B cell (primary cell): Measurements from ENCODE around the gene NTN4. TPM values are rescaled to one million over a fixed set of nuclear protein-coding genes. Genes with fewer than 3 reads are reported as not detected.

Experiments used
- ATAC-seq: fragments of 200-7000 bp; cut with Tn5 transposase; one replicate; pipeline ENCODE4 v1.10.0; 2021; ENCODE audit warnings: low read depth, mild to moderate bottlenecking, moderate number of reproducible peaks, moderate library complexity
- CTCF ChIA-PET: fragments of 350-600 bp; sonication (Branson Sonifier 250); formaldehyde crosslinking; loops from one replicate; lab custom pipeline; 2021; ENCODE audit warnings: antibody characterized with exemption, inconsistent platforms; lab: Charles Lee
- POLR2A ChIA-PET: fragments of 350-600 bp; sonication (Branson Sonifier 250); formaldehyde crosslinking; loops from one replicate; lab custom pipeline; 2021; ENCODE audit warnings: antibody characterized with exemption; lab: Charles Lee
- DNase-seq: peaks from one replicate; pipeline ENCODE4 v3.0.0; 2013
- H2AFZ ChIP-seq: 2 replicates; pipeline ENCODE4 v1.6.1; 2012; ENCODE audit warnings: mild to moderate bottlenecking, low read depth, low read length; ENCODE audit not compliant: insufficient read depth, poor library complexity, severe bottlenecking
- H3K27ac ChIP-seq, 2 donors: 1 replicate in 1 of 2; 2 replicates in 1 of 2; pipeline ENCODE4 v1.5.1; 2012 to 2013; ENCODE audit warnings: low read length in 2 of 2, mild to moderate bottlenecking in 2 of 2, moderate library complexity in 1 of 2
- H3K27me3 ChIP-seq, 4 experiments: fragments of 200-600 bp in 1 of 4; sonication (generic) in 1 of 4; replicated peaks in 1 of 4; 1 replicate in 2 of 4; 2 replicates in 2 of 4; pipeline versions ENCODE4 v1.6.1 to v1.7.0; 2013 to 2016; ENCODE audit warnings: low read length in 3 of 4, mild to moderate bottlenecking in 2 of 4, mixed read lengths in 1 of 4, moderate library complexity in 1 of 4; ENCODE audit not compliant: insufficient read depth in 4 of 4, control insufficient read depth in 3 of 4; ENCODE audit errors: control extremely low read depth in 1 of 4
- H3K36me3 ChIP-seq, 2 experiments: replicated peaks in 1 of 2; 1 replicate in 1 of 2; 2 replicates in 1 of 2; pipeline versions ENCODE4 v1.6.1 to v1.7.1; 2013; ENCODE audit warnings: low read length in 1 of 2; ENCODE audit not compliant: insufficient read depth in 2 of 2, control insufficient read depth in 1 of 2; ENCODE audit errors: control extremely low read depth in 1 of 2, extremely low read depth in 1 of 2
- H3K4me1 ChIP-seq, 2 donors: fragments of 200-600 bp in 1 of 2; sonication (generic) in 1 of 2; 1 replicate in 1 of 2; 2 replicates in 1 of 2; pipeline versions ENCODE4 v1.5.1 to v1.6.1; 2013 to 2017; ENCODE audit warnings: low read length in 2 of 2; ENCODE audit not compliant: control insufficient read depth in 2 of 2, insufficient read depth in 2 of 2
- H3K4me2 ChIP-seq: replicated peaks from 2 replicates; pipeline ENCODE3; 2012; ENCODE audit warnings: mild to moderate bottlenecking, low read depth, low read length; ENCODE audit not compliant: poor library complexity, severe bottlenecking
- H3K4me3 ChIP-seq, 5 experiments: fragments of 200-600 bp in 1 of 5; sonication (generic) in 1 of 5; 1 replicate in 3 of 5; 2 replicates in 2 of 5; pipeline versions ENCODE4 v1.5.1 to v1.7.0; 2011 to 2016; ENCODE audit warnings: low read length in 4 of 5, mild to moderate bottlenecking in 4 of 5, low read depth in 2 of 5, control low read depth in 1 of 5, moderate library complexity in 1 of 5; ENCODE audit not compliant: insufficient read depth in 1 of 5; ENCODE audit errors: control extremely low read depth in 1 of 5, extremely low read depth in 1 of 5
- H3K79me2 ChIP-seq: fragments of 200-600 bp; sonication (generic); one replicate; pipeline ENCODE4 v1.6.0; 2016; ENCODE audit warnings: low read length; ENCODE audit not compliant: control insufficient read depth, insufficient read depth
- H3K9ac ChIP-seq: fragments of 200-600 bp; sonication (generic); 2 replicates; pipeline ENCODE4 v1.6.1; 2017; ENCODE audit warnings: mild to moderate bottlenecking, low read length, moderate library complexity
- H3K9me3 ChIP-seq, 3 donors: one replicate each; pipeline versions ENCODE4 v1.6.1 to v1.7.1; 2013; ENCODE audit warnings: low read length in 2 of 3; ENCODE audit not compliant: control insufficient read depth in 2 of 3, insufficient read depth in 1 of 3; ENCODE audit errors: control extremely low read depth in 1 of 3
- H4K20me1 ChIP-seq: 2 replicates; pipeline ENCODE4 v1.6.0; 2012; ENCODE audit warnings: mild to moderate bottlenecking, low read length; ENCODE audit not compliant: insufficient read depth, control insufficient read depth, poor library complexity, severe bottlenecking
- H3K27ac Mint-ChIP-seq: one replicate; pipeline ENCODE4 v1.8.0; 2021; ENCODE audit warnings: mixed read lengths
- H3K27me3 Mint-ChIP-seq: one replicate; pipeline ENCODE4 v1.8.0; 2021; ENCODE audit warnings: mixed read lengths
- H3K4me1 Mint-ChIP-seq: one replicate; pipeline ENCODE4 v1.8.0; 2021; ENCODE audit warnings: mixed read lengths
- H3K4me3 Mint-ChIP-seq: one replicate; pipeline ENCODE4 v1.8.0; 2021; ENCODE audit warnings: mixed read lengths
- H3K9me3 Mint-ChIP-seq: one replicate; pipeline ENCODE4 v1.8.0; 2022; ENCODE audit warnings: mixed read lengths; ENCODE audit not compliant: insufficient read depth
- CTCF ChIP-seq: fragments of 200-600 bp; IDR thresholded peaks from one replicate; pipeline ENCODE4 v1.8.0; 2022; ENCODE audit warnings: antibody characterized with exemption, mild to moderate bottlenecking
- EZH2 ChIP-seq: IDR thresholded peaks from 2 replicates; pipeline ENCODE4 v1.6.1; 2012; ENCODE audit warnings: borderline replicate concordance, low read depth, mild to moderate bottlenecking, moderate library complexity, low read length; ENCODE audit not compliant: insufficient read depth, poor library complexity, severe bottlenecking
- WGBS: methylation state at CpG from one replicate; pipeline ENCODE4 v1.1.5; 2013; ENCODE audit warnings: missing lambda C conversion rate; ENCODE audit not compliant: insufficient coverage; 5-methylcytosine and 5-hydroxymethylcytosine counted together
- intact Hi-C: fragments of 100-400 bp; cut with micrococcal nuclease; formaldehyde crosslinking; loops from one replicate; pipeline ENCODE4 v1.10.0; 2022
- polyA plus RNA-seq: library from polyadenylated mRNA; depleted of rRNA; stranded (reverse); fragments of >200 nt; gene quantifications from 2 replicates; pipeline ENCODE4 v1.2.3, GENCODE V29; 2012
- total RNA-seq, 2 donors: library from RNA; stranded (reverse); fragments of 120-200 nt in 1 of 2; gene quantifications; 1 replicate in 1 of 2; 2 replicates in 1 of 2; pipeline versions ENCODE4 v1.2.3 to v1.2.4, GENCODE V29; 2013 to 2022

NTN4 gene
- total and polyA plus RNA-seq, 2 donors (not counting 1 experiment from before 2014, with no cell fraction given) = not detected

GRCh38 chr12:95730457-95730856 lies 60.1 kb downstream of the NTN4 start:
- TF ChIP-seq EZH2 (no peak), CTCF (no peak)
- no peak overlapping the region for H3K27ac ChIP-seq
- H3K9me3 ChIP-seq = peaks cover 6 to 8% (median 7%) of the 10 kb centered on the region in 3 donors
- no peaks in the 10 kb centered on the region for H3K27me3 ChIP-seq
- POLR2A ChIA-PET = no interaction called here
- no peaks in the 10 kb centered on the region for H3K79me2 ChIP-seq
- WGBS = no CpG with 5 or more reads among the region's 1 CpG
- Mint-ChIP-seq H3K27ac (no peak overlapping the region), H3K27me3 (peaks cover 5% of the 10 kb centered on the region), H3K4me1 (peaks cover 8% of the 10 kb centered on the region), H3K4me3 (no peak overlapping the region), H3K9me3 (peaks cover 7% of the 10 kb centered on the region)
- DNase-seq (no peak), ATAC-seq (no peak)
- H3K9ac ChIP-seq = no peak overlapping the region
- peaks cover 4 to 6% of the 10 kb centered on the region in 2 donors for H3K4me1 ChIP-seq
- no peak overlapping the region for H2AFZ ChIP-seq
- H3K36me3 ChIP-seq = no peaks in the 10 kb centered on the region
- H3K4me2 ChIP-seq = no peak overlapping the region
- intact Hi-C loops = no loop called here
- H4K20me1 ChIP-seq = no peaks in the 10 kb centered on the region
- CTCF ChIA-PET = interaction anchor here (0.6 kb wide), 1 partner anchor 64 kb away, joined by 5 read pairs; no protein-coding TSS in a partner anchor
- H3K4me3 ChIP-seq = no peak overlapping the region

- Mint-ChIP-seq H3K9me3 (peaks cover 7% of the 10 kb centered on the region), H3K4me3 (no peak overlapping the region), H3K27ac (no peak overlapping the region), H3K4me1 (peaks cover 11% of the 10 kb centered on the region), H3K27me3 (peaks cover 5% of the 10 kb centered on the region)
- Histone ChIP-seq H2AFZ (no peak overlapping the region), H3K9ac (no peak overlapping the region), H3K4me2 (no peak overlapping the region), H3K4me1 (peaks cover 4 to 6% of the 10 kb centered on the region in 2 donors), H3K27me3 (no peaks in the 10 kb centered on the region), H3K27ac (no peak overlapping the region), H3K9me3 (peaks cover 6 to 8% (median 7%) of the 10 kb centered on the region in 3 donors), H3K79me2 (no peaks in the 10 kb centered on the region), H4K20me1 (no peaks in the 10 kb centered on the region), H3K4me3 (no peak overlapping the region), H3K36me3 (no peaks in the 10 kb centered on the region)
- TF ChIP-seq CTCF = no peak
- no peak for TF ChIP-seq EZH2
- DNase-seq (no peak), ATAC-seq (no peak)
- CTCF ChIA-PET = no interaction called here
- intact Hi-C loops = no loop called here
- POLR2A ChIA-PET = no interaction called here
- WGBS = 90% methylated on average over 2 of the region's 2 CpGs
These were observed 63.7 kb downstream of the NTN4 start for GRCh38 chr12:95726903-95727302.
